Transverse colon (tissue), 4 donors: Measurements from ENCODE around the gene RPS2.

ENCODE experiments used
- CTCF ChIP-seq, 5 experiments: fragments of 200-600 bp in 3 of 5; fragments of 450-650 bp in 2 of 5; sonication (generic) in 3 of 5; IDR thresholded peaks; 1 replicate in 2 of 5; 2 replicates in 3 of 5; pipeline ENCODE4 v1.5.1; 2016 to 2017; ENCODE audit warnings: antibody characterized with exemption in 5 of 5, inconsistent platforms in 3 of 5, mild to moderate bottlenecking in 2 of 5, moderate library complexity in 1 of 5
- EP300 ChIP-seq: sonication (generic); formaldehyde crosslinking; IDR thresholded peaks from one replicate; pipeline ENCODE4 v1.6.1; 2017; ENCODE audit warnings: antibody characterized with exemption, low read depth
- POLR2A ChIP-seq: fragments of 450-650 bp; IDR thresholded peaks from one replicate; pipeline ENCODE4 v1.6.1; 2016; ENCODE audit warnings: antibody characterized with exemption, mild to moderate bottlenecking, moderate library complexity
- POLR2AphosphoS5 ChIP-seq, 3 donors: sonication (generic); formaldehyde crosslinking; IDR thresholded peaks; one replicate each; pipeline ENCODE4 v1.6.1; 2016; ENCODE audit warnings: antibody characterized with exemption in 3 of 3

GRCh38 chr16:2008631-2009163 lies 44.1 kb upstream of the RPS2 start:
- TF ChIP-seq CTCF (IDR thresholded peaks at IDR 0.05), result peak in 1 of 5 experiments; percentile 7
- no peak for TF ChIP-seq POLR2AphosphoS5 (IDR thresholded peaks at IDR 0.05)
- no peak for TF ChIP-seq POLR2A
- no peak for TF ChIP-seq EP300
